Transverse colon (tissue), 4 donors: ENCODE results near the gene LGI1.

Experiments
- POLR2A ChIP-seq: fragments of 450-650 bp; IDR thresholded peaks from one replicate; pipeline ENCODE4 v1.6.1; 2016; ENCODE audit warnings: antibody characterized with exemption, mild to moderate bottlenecking, moderate library complexity
- POLR2AphosphoS5 ChIP-seq, 3 donors: sonication (generic); formaldehyde crosslinking; IDR thresholded peaks; one replicate each; pipeline ENCODE4 v1.6.1; 2016; ENCODE audit warnings: antibody characterized with exemption in 3 of 3
- TF ChIP-seq, protein P1 (sequence below), 5 experiments: fragments of 200-600 bp in 3 of 5; fragments of 450-650 bp in 2 of 5; sonication (generic) in 3 of 5; IDR thresholded peaks; 1 replicate in 2 of 5; 2 replicates in 3 of 5; pipeline ENCODE4 v1.5.1; 2016 to 2017; ENCODE audit warnings: antibody characterized with exemption in 5 of 5, inconsistent platforms in 3 of 5, mild to moderate bottlenecking in 2 of 5, moderate library complexity in 1 of 5

DNA sequence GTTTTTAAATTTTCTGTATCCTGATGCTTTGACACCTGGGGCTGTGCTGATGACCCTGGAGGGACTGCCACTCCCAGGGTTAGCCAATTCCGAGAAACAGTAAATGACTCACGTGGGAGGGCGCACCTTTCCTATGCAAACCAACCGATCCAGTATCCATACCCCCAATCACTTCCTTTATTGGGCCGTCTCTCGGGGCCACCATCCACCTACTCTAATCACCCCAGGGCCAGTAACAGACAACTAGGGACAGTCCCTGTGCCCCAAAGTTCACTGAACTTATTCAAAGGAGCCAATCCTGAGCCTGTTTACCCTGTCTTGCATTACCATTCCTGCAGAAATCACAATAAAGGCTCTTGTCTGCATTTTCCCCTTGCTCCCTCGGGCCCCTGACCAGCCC is 6.6 kb upstream of the LGI1 start:
- TF ChIP-seq, protein P1, sequence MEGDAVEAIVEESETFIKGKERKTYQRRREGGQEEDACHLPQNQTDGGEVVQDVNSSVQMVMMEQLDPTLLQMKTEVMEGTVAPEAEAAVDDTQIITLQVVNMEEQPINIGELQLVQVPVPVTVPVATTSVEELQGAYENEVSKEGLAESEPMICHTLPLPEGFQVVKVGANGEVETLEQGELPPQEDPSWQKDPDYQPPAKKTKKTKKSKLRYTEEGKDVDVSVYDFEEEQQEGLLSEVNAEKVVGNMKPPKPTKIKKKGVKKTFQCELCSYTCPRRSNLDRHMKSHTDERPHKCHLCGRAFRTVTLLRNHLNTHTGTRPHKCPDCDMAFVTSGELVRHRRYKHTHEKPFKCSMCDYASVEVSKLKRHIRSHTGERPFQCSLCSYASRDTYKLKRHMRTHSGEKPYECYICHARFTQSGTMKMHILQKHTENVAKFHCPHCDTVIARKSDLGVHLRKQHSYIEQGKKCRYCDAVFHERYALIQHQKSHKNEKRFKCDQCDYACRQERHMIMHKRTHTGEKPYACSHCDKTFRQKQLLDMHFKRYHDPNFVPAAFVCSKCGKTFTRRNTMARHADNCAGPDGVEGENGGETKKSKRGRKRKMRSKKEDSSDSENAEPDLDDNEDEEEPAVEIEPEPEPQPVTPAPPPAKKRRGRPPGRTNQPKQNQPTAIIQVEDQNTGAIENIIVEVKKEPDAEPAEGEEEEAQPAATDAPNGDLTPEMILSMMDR (IDR thresholded peaks at IDR 0.05): no peak
- TF ChIP-seq POLR2A (no peak), POLR2AphosphoS5 (IDR thresholded peaks at IDR 0.05) (no peak)
